HG03457 (cell line): ENCODE measurements around the gene DUSP22.

Source experiments
- ATAC-seq: cut with Tn5 transposase; IDR thresholded peaks from one replicate; pipeline ENCODE4 v1.9.1; 2021; ENCODE audit warnings: moderate number of reproducible peaks; ENCODE audit not compliant: unreplicated experiment

Gene DUSP22

DNA sequence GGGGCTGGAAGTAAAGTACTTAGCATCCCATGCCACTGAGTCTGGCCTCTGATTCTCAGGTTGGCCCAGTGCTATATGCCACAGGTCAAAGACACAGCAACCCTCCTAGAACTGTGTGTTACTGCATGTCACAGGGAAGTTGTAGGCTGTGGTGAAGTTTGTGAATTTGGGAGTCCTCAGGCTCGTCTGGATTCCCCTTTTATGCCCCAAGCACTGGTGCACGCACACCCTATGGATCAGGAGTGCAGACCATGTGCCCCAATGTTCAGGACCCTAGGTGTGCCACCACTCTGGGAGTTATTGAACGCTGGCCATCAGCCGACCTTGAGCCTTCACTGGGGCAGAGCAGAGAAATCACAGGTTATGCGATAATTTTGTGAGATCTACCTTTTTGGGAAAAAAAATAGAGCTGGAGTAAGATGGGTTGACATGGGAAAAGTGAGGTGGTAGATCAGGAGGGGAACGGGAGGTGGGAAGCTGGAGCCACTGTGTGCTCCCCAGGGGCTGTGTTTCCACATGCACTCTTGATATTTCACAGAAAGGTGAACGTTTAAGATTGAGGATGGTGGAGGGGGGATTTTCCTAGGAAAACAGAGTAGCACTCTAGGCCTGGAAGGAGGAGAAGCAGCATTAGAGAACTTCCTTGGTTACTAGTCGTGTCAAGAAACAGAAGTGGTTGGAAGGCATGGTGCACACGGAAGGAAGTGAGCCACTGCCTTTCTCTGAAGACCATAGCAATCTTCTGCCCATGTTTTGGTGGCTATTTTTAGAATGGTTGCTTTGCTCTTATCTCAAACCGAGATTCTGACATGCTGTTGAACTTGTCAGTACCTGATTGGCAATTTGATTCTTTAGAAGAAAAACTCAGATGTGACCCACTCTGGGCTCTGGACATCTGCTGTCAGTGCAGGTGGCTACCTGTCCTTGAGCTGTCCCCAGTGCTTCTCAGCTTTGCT lies 44.1 kb downstream of the DUSP22 start:
- peak; percentile 22 for ATAC-seq

DNA sequence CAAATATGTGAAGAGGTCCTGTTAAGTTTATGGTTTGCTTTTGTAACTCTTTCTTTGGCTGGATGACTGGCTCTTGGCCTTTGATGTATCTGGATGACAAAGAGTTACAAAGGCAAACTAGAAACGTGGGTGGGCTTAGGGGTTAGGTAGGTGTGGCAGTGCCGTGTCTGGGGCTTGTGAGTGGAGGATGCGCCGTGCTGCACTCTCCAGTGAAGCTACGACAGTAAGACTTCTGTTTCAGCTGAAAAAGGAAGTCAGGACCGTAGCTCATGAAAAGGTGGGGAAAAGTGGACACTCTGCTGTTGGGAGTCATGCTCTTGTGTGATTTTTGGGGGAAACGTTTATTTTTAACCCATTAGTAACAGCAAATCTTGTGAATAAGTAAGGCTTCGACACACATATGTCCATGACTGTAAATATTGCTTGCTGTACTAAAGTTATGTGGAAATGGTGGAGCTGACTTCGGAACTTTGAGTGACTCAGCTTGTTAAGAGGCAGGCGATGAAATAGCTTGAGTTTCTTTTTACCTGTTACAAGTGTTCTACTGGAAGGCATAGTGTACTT lies 45.6 kb downstream of the DUSP22 start:
- no peak for ATAC-seq

DNA sequence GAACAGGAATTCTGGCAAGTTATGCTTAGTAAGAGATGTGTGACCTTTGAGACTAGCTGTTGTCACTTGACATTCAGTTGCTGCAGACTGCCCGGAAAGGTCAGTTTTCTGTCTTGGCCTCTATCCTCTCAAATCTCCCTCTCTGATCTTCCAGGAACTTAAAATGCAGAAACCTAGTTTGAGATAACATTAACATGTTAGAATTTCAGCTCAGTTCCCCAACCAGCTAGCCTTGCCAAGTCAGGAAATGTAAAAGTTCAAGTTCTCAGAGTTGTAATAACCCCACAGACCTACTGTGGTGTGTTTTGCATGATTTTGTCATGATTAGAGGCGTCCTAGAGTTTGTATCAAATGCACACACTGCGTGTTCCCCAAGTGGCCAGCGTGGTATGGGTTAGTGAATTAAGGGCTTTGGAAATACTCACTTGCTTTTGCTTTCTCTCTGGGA lies 46.6 kb downstream of the DUSP22 start:
- ATAC-seq = no peak

DNA sequence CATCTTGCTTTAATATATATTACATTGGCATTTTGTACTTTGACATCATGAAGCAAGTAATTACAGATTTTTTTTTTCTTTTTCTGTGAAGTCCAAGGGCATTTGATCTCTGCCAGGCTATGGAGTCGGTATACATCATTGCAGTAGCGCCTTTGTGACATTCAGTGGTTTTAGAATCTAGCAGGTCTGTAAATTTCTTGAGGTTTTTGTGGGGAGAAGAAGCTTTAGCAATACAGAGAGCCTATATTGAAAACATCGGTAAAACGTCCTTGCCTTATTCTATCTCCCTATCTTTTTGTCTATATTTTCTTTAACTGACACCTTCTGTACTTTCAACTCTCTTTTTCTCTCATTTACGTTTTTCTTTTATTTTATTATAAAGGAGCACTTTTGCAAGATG lies 47.2 kb downstream of the DUSP22 start:
- no peak for ATAC-seq

DNA sequence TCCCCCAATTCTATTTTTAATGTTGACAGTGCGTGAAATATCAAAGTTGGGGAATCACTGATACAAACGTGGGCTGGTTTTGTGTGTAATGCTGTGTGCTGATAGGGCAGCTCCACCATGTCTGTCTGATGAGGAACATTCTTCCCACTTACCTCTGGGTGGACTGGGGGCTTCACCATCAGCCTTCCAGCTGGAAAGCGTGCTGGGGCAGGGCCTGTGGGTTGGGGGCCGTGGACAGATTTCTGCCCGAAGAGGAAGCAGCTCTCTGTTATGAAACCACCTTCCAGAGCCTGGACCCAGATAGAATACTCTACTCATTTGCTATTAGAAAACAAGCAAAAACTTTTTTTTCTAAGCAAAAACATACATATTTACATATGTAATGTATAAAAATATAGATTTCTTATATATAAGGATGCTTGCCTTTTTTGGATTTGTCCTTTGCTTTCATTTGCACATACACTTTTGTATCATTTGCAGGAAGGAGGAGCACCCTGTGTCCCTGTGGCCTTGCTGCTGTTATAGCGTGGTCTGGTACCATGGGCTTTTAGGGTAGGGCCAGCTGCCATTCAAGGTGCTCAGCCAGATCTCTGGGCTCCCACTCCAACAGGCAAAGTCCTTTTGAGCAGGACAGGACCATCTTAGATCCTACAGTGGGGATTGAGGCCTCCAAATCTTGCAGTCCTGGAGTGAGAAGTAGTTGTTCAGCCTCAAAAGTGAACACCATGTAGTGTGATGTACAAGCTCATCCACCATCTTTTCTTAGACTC lies 48.1 kb downstream of the DUSP22 start:
- ATAC-seq = no peak

DNA sequence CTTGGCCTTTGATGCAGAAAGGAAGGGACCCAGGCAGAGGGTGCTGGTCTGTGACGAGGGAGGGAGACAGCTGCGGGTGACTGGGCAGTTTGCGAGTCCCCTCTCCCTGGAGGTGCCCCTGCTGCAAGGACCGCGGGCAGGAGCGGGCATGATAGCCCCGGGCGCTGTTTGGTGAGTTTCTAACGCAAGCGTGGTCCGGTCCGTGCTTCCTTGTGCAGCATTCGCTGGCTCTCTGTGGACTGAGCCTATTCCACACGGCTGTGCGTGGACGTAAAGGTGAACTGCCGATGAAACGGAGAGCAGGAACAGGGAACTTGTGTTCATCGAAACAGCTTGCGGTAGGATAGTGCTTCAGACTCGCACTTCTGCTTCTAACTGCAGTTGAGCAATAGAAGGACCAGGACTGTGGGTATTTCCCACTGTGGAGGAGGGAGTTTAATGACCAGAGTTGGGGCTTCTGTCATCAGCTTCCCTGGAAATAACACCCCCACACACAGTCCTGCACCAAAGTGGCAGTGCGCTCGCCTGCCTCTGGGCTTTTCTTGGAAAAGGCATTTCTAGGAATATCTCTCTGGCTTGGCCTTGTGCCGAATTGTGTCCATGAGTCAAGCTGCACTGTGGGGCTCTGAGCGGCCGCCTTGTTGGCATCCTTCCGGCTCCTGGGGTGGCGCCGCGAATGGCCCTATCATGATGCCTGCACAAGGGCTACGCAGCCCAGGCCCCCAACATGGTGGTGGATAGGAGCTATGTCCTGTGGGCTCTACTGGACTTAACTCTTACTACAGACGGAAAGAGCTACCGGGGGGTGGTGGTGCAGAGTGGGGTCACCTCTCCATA lies 48.9 kb downstream of the DUSP22 start:
- peak; percentile 37 for ATAC-seq

DNA sequence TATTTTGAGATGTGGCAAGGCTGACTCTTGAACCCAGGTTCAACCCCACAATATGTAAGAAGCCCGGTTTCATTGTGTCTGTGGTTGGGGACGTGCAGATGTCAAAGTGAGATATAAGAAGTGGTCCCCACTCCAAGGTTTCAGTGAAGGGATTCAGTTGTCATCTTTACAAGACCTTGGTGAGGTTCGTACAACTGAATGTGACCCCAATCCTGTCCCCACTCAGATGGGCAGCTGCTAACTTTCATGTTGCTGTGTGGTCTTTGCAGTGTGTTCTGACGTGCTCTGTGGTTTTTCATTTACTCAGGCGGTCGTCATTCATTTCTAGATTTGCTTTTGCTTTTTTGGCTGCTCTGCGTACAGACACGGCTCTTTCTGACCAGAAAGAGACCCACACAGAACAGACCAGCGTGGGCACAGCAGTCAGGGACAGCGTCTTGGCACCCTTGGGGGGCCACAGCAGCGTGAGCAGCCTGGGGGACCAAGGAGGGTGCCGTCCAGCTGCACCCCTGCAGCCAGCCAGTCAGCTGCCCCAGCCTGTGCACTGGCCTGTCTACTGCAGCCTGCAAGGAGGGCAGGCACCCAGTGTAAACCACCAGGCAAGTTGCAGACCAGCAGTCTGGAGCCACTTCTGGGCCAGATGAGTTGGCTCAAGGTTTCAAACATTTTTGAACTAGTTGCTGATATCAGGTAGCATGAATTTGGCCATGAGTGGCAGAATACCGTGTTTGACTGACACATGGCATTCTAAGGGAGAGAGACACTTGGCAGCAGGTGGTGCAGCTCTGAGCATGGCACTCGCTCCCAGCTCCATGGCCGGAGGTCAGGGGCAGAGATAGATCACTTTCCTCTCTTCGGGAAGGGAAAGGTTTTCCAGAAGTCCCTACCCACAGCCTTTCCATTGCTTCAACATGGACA lies 49.9 kb downstream of the DUSP22 start:
- peak; percentile 53 for ATAC-seq

DNA sequence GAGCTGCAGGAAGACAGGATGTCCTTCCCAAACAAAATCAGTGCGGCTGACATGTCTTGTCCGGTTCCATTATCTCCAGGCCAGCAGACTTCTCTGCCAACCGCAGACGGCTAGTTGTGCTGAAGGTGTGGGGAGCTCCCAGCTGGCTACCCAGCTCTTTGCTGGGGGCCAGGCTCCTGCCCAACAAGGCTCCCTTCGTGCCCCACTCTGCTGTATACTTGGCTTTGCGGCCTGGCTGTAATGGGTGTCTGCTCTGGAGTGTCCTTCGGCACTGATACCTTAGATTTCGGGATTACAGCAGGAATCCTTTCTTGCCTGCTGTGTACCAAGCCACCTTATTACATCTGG lies 50.5 kb downstream of the DUSP22 start:
- no peak for ATAC-seq

DNA sequence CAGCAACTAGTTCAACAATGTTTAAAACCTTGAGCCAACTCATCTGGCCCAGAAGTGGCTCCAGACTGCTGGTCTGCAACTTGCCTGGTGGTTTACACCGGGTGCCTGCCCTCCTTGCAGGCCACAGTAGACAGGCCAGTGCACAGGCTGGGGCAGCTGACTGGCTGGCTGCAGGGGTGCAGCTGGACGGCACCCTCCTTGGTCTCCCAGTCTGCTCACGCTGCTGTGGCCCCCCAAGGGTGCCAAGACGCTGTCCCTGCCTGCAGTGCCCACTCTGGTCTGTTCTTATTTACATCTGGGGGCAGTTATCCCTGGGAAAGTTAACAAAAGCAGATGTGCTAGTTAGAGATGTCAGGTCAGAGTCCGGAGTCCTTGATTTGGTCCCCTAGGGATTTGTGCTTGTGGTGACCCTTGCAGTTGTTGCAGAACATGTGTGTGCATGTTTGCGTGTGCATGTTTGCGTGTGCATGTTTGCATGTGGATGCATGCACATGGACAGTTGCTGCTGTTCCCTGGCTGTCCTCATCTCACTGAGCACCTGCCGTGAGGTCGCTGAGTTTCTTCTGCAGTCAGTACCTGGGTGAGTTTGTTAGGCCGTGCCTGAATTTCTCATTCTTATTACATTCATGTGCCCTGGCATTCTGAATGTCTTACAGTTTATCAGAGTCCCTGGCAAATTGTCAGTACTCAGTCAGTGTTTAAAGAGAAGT lies 51.1 kb downstream of the DUSP22 start:
- ATAC-seq = no peak

DNA sequence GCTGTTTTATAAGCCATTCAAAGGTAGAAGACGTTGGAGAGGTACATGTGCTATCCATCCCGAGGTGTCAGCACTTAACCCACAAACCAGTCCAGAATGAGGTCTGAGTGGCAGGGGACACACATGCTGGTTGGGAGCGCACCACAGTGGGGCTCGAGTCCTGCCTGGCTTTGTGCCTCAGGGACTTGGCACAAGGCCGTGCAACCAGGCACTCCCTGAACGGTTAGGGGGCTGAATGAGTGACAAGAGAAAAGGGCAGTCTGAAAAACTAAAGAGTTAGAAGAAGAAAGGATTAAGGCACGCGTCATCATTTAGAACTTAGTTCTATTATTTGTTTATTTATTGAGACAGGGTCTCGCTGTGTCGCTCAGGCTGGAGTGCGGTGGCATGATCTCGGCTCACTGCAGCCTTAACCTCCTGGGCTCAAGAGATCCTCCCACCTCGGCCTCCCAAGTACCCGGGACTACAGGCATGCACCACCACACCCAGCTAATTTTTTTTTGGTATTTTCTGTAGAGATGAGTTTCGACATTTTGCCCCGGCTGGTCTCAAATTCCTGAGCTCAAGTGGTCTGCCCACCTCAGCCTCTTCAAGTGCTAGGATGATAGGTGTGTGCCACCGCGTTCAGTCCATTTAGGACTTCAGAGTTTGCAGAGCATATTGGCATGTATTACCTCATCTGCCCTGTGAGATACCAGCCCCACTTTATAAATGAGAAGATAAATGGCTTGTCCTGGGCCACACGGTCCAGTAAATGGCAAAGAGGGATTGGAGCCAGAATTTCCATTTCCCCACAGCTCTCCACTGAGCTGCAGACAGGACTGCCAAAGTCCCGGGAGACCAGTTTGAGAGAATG lies 51.9 kb downstream of the DUSP22 start:
- no peak for ATAC-seq

DNA sequence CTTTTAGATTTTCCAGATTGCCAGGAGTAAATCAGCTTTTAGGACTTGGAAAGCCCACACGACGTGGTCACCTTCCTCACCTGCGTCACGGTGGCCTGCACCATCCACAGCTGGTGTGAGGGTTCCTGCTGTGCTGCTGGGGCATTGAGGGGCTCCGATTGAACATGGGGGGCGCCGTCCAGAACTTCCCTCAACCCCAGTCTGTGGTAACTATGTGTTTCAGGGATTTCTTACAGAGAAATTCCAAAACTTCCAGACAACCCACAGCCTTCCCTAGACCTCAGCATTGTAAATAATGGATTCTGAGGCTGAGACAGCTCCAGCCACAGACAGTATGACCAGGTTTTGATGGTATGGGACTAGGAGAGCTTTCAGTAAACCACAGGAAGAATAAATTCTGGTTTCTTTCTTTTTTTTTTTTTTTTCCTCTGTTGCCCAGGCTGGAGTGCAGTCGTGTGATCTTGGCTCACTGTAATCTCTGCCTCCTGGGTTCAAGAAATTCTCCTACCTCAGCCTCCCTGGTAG lies 52.6 kb downstream of the DUSP22 start:
- ATAC-seq = no peak

DNA sequence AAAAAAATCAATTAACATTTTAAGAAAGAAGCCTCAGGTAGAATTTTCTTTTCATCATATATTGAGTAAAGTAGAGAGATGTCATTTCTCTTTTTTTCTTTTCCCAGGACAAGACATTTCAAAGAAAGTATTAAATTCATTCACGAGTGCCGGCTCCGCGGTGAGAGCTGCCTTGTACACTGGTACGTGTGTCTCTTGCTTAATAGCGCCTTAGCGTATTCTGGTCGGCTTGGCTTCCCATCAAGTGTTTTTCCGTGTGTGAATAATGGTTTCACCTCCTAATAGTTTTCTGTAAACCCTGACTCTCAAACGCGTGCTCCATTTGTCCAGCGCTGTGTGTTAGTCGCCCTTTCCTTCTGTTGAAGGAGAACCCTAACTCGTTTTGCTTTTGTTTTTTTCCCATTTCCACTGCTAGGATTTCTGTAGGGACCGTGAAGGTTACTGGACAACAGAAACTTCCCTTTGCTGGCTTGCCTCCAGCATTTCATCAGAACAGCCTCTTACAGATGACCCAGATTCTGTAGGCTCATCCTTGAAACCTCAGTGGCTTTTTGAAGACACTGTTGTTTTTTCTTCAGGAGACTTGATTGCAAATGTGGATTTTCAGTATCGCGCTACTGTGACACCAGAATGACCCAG lies 53.6 kb downstream of the DUSP22 start:
- ATAC-seq = no peak

DNA sequence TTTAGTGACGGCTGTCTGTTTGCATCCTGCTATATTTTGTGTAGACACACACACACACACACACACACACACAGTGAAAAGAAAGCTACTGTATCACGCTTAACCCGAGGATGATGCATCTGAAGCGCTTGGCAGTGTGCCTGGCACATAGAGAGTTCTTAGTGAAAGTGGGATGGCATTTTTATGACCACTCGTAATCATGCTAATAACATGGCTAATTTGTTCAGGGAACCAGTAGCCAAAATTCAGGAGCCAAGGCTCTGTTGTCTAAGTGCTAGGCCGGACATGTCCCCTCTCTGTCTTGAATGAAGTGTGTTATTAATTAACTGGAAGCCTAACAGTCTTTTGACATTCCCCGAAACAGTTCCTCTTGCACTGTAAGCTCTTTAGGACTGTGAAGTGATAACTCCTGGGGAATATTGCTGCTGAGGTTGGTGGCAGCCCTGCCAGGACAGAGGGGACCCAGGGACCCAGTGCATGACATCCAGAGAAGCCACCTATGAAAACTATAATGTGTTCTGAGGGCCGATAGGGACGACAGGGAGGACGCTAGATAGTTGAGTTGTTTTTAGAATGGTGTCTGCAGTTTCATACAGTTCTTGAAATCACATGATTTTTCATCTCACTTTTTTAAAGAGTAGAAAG lies 54.2 kb downstream of the DUSP22 start:
- no peak for ATAC-seq

DNA sequence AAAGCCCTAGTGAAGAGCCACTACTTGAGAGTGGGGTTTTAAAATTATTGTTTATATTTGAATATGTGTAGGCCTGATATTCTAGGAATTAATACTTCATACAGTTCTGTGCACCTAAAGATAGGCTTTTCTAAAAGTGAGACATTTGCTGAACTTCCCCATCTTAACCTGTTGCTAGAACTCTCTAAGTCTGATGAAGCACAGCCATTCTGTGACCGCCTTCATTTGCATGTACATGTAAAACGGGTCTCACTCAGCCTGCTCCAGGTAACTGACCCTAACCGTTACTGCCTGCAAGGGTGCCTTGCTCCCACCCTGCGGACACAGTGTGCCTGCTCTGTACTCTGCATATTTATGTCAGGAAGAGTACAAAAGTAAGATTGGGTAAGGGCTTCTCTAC lies 54.9 kb downstream of the DUSP22 start:
- peak; percentile 55 for ATAC-seq

DNA sequence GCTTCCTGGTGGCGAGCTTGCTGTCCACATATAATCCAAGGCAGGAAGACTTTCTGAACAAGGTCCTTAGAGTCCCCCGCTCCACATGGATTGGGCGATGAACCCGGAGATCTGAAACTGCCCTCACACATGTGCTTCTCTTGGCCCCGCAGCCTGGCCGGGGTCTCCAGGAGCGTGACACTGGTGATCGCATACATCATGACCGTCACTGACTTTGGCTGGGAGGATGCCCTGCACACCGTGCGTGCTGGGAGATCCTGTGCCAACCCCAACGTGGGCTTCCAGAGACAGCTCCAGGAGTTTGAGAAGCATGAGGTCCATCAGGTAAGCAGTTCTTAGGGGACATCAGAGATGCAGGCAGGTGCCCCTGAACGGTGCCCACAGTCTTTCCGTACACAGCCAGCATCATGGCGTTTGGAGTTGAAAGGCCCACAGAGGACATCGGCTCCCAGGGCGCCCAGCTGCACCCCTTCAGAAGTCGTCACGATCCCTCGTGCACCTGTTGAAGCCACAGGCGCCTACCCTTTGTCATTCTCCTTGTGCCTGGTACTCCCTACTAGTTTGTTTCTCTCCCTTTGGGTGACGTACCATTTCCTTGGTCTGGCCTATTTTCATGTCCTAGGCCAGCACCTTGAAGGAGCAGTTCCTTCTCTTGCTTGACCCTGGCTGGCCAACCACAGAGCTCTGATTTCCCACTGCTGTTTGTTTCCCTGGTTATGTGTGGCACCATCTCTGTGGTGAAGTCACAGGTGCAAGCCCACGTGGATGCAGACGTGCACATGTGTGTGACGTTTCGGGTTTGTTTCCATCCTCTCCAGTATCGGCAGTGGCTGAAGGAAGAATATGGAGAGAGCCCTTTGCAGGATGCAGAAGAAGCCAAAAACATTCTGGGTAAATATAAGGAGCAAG lies 55.9 kb downstream of the DUSP22 start:
- no peak for ATAC-seq

DNA sequence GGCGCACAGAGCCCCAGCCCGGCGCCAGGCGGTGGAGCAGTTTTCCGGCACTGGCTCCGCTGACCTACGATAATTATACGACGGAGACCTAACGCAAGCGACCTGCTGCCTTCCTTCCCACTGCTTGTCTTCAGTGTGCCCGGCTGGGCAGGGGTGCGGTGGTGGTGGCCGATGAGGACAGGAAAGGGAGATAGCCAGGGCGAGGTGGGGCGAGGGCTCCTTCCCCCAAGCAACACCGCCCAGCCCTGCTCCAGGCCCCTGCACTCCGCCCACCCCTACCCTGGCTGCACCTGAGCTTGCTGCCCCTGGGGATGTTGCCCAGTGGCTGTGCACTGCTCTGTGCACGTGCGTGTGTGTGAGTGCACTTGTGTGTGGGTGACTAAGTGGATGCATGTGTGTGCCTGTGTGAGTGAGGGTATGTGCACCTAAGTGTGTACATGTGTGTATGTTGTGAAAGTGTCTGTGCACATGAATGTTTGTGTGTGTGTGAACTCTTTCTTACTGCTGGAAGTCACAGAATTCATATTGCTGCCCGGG lies 56.6 kb downstream of the DUSP22 start:
- ATAC-seq = no peak
